SH-SY5Y (cell line): ENCODE data around the gene OR4N2.

ENCODE experiments used
- GATA2 ChIP-seq: IDR thresholded peaks from 2 replicates; pipeline ENCODE4 v1.6.1; 2011; ENCODE audit warnings: mild to moderate bottlenecking, low read depth, low read length
- GATA3 ChIP-seq: IDR thresholded peaks from 2 replicates; pipeline ENCODE4 v1.6.1; 2011; ENCODE audit warnings: low read depth, mild to moderate bottlenecking, low read length, moderate library complexity

- TF ChIP-seq GATA2 (no peak), GATA3 (no peak)
Measured at GRCh38 chr14:19771895-19772430, 31.6 kb upstream of the OR4N2 start.
